H1 (cell line): ENCODE measurements around the gene RREB1. TPM values are rescaled to one million over a fixed set of nuclear protein-coding genes. Genes with fewer than 3 reads are reported as not detected.

ENCODE experiments used
- CTCF ChIA-PET: fragments of 300-600 bp; sonication (Branson Sonifier 250); formaldehyde crosslinking; loops from one replicate; lab custom pipeline; 2021; ENCODE audit not compliant: partially characterized antibody; lab: Charles Lee
- POLR2A ChIA-PET: fragments of 300-600 bp; sonication (Branson Sonifier 250); formaldehyde crosslinking; loops from one replicate; lab custom pipeline; 2021; ENCODE audit warnings: inconsistent platforms; ENCODE audit not compliant: partially characterized antibody; lab: Charles Lee
- DNase-seq, 2 experiments: peaks; one replicate each; pipeline versions ENCODE4 v3.0.0 to v3.0.0-alpha.2; 2010 to 2022; ENCODE audit warnings: low spot score in 2 of 2, low read depth in 1 of 2, mixed read lengths in 1 of 2
- FAIRE-seq: peaks from 2 replicates; lab custom pipeline; 2011; peaks lifted over from hg19 to GRCh38; lab: Jason Lieb, UNC
- H2AFZ ChIP-seq: 2 replicates; pipeline ENCODE4 v1.8.1; 2012; ENCODE audit warnings: low read length, inconsistent platforms
- H2AK5ac ChIP-seq: 2 replicates; pipeline ENCODE4 v1.6.1; 2013; ENCODE audit warnings: low read depth, low read length
- H2BK120ac ChIP-seq: replicated peaks from 2 replicates; pipeline ENCODE3; 2013; ENCODE audit warnings: low read depth, low read length, inconsistent platforms
- H2BK12ac ChIP-seq: 2 replicates; pipeline ENCODE4 v1.6.1; 2013; ENCODE audit warnings: low read depth, low read length
- H2BK15ac ChIP-seq: 2 replicates; pipeline ENCODE4 v1.6.1; 2013; ENCODE audit warnings: low read length
- H2BK20ac ChIP-seq: 2 replicates; pipeline ENCODE4 v1.6.1; 2013; ENCODE audit warnings: low read length
- H2BK5ac ChIP-seq: 2 replicates; pipeline ENCODE4 v1.6.1; 2013; ENCODE audit warnings: low read depth, low read length
- H3K14ac ChIP-seq: 2 replicates; pipeline ENCODE4 v1.6.1; 2013; ENCODE audit warnings: inconsistent platforms; ENCODE audit not compliant: insufficient read length
- H3K18ac ChIP-seq: 2 replicates; pipeline ENCODE4 v1.6.1; 2013; ENCODE audit warnings: low read length; ENCODE audit errors: extremely low read depth
- H3K23ac ChIP-seq: 2 replicates; pipeline ENCODE4 v1.6.1; 2013; ENCODE audit warnings: inconsistent platforms; ENCODE audit not compliant: insufficient read length
- H3K23me2 ChIP-seq: 2 replicates; pipeline ENCODE4 v1.6.1; 2013; ENCODE audit warnings: low read depth, low read length
- H3K27ac ChIP-seq: 2 replicates; pipeline ENCODE4 v1.6.1; 2011; ENCODE audit warnings: low read depth, low read length, inconsistent platforms
- H3K27me3 ChIP-seq, 4 experiments: replicated peaks in 1 of 4; 1 replicate in 1 of 4; 2 replicates in 3 of 4; pipeline versions ENCODE4 v1.6.1 to v1.8.1; 2011 to 2013; ENCODE audit warnings: low read length in 3 of 4, mild to moderate bottlenecking in 3 of 4, inconsistent platforms in 2 of 4, mixed read lengths in 2 of 4, moderate library complexity in 1 of 4; ENCODE audit not compliant: control insufficient read depth in 3 of 4, insufficient read depth in 3 of 4; ENCODE audit errors: extremely low read depth in 1 of 4
- H3K36me3 ChIP-seq, 4 experiments: 2 replicates each; pipeline versions ENCODE4 v1.6.1 to v1.8.1; 2011 to 2013; ENCODE audit warnings: mild to moderate bottlenecking in 4 of 4, low read length in 3 of 4, moderate library complexity in 2 of 4, control low read depth in 1 of 4, inconsistent platforms in 1 of 4; ENCODE audit not compliant: insufficient read depth in 4 of 4, control insufficient read depth in 2 of 4
- H3K4ac ChIP-seq: replicated peaks from 2 replicates; pipeline ENCODE3; 2013; ENCODE audit warnings: low read length, low read depth, mixed read lengths, inconsistent platforms; ENCODE audit not compliant: insufficient read length
- H3K4me1 ChIP-seq, 4 experiments: replicated peaks in 1 of 4; 1 replicate in 1 of 4; 2 replicates in 3 of 4; pipeline versions ENCODE4 v1.6.1 to v1.8.1; 2011 to 2013; ENCODE audit warnings: low read length in 3 of 4, inconsistent platforms in 2 of 4, mixed read lengths in 1 of 4; ENCODE audit not compliant: insufficient read depth in 4 of 4, control insufficient read depth in 3 of 4
- H3K4me2 ChIP-seq, 2 experiments: 2 replicates each; pipeline versions ENCODE4 v1.6.1 to v1.8.1; 2011 to 2013; ENCODE audit warnings: low read depth in 2 of 2, low read length in 2 of 2, control low read depth in 1 of 2, inconsistent platforms in 1 of 2, mild to moderate bottlenecking in 1 of 2; ENCODE audit not compliant: insufficient read depth in 1 of 2
- H3K4me3 ChIP-seq, 4 experiments: fragments of 200-600, 300-600 bp in 1 of 4; sonication (generic), shearing (Covaris generic), sonication (Bioruptor Twin) in 1 of 4; 2 replicates each; pipeline versions ENCODE4 v1.5.1 to v1.8.1; 2011 to 2016; ENCODE audit warnings: low read length in 4 of 4, low read depth in 3 of 4, control low read depth in 2 of 4, inconsistent platforms in 2 of 4, mild to moderate bottlenecking in 2 of 4, mixed read lengths in 1 of 4, moderate library complexity in 1 of 4; ENCODE audit not compliant: insufficient read depth in 2 of 4; ENCODE audit errors: extremely low read depth in 1 of 4
- H3K56ac ChIP-seq: replicated peaks from 2 replicates; pipeline ENCODE3; 2013; ENCODE audit warnings: low read depth, mild to moderate bottlenecking, mixed read lengths, low read length, inconsistent platforms; ENCODE audit not compliant: insufficient read length
- H3K79me1 ChIP-seq: 2 replicates; pipeline ENCODE4 v1.6.1; 2013; ENCODE audit warnings: low read depth, low read length, control low read depth
- H3K79me2 ChIP-seq, 2 experiments: 2 replicates each; pipeline versions ENCODE4 v1.6.1 to v1.8.1; 2012 to 2013; ENCODE audit warnings: low read length in 2 of 2, mild to moderate bottlenecking in 2 of 2, inconsistent platforms in 1 of 2; ENCODE audit not compliant: insufficient read depth in 2 of 2, control insufficient read depth in 1 of 2
- H3K9ac ChIP-seq, 4 experiments: replicated peaks in 1 of 4; 1 replicate in 1 of 4; 2 replicates in 3 of 4; pipeline versions ENCODE4 v1.6.1 to v1.8.1; 2011 to 2013; ENCODE audit warnings: low read depth in 3 of 4, low read length in 3 of 4, control low read depth in 2 of 4, mild to moderate bottlenecking in 2 of 4, moderate library complexity in 2 of 4, inconsistent platforms in 1 of 4; ENCODE audit errors: extremely low read depth in 1 of 4
- H3K9me3 ChIP-seq, 2 experiments: 2 replicates each; pipeline versions ENCODE4 v1.6.1 to v1.8.1; 2012 to 2013; ENCODE audit warnings: mild to moderate bottlenecking in 2 of 2, moderate library complexity in 2 of 2, control low read depth in 1 of 2, inconsistent platforms in 1 of 2, low read depth in 1 of 2, low read length in 1 of 2, mixed read lengths in 1 of 2; ENCODE audit not compliant: insufficient read depth in 2 of 2
- H4K20me1 ChIP-seq, 2 experiments: replicated peaks in 1 of 2; 2 replicates each; pipeline versions ENCODE3 to v1.8.1; 2011 to 2013; ENCODE audit warnings: inconsistent platforms in 2 of 2, low read length in 2 of 2, mild to moderate bottlenecking in 1 of 2; ENCODE audit not compliant: insufficient read depth in 2 of 2, control insufficient read depth in 1 of 2
- H4K5ac ChIP-seq: 2 replicates; pipeline ENCODE4 v1.6.1; 2013; ENCODE audit warnings: low read length, low read depth, mixed read lengths, inconsistent platforms; ENCODE audit not compliant: insufficient read length
- H4K8ac ChIP-seq: 2 replicates; pipeline ENCODE4 v1.8.0; 2013; ENCODE audit warnings: mild to moderate bottlenecking, moderate library complexity, low read length, inconsistent platforms; ENCODE audit not compliant: insufficient read depth; ENCODE audit errors: extremely low read depth
- H4K91ac ChIP-seq: replicated peaks from 2 replicates; pipeline ENCODE3; 2013; ENCODE audit warnings: low read length, mixed read lengths, inconsistent platforms; ENCODE audit not compliant: insufficient read length
- BRCA1 ChIP-seq: IDR thresholded peaks from 2 replicates; pipeline ENCODE4 v1.6.1; 2012; ENCODE audit warnings: low read depth, low read length, improper control_type of control experiment
- CBX8 ChIP-seq: fragments of 300-800, 300-1000 bp; sonication (generic); IDR thresholded peaks from 2 replicates; pipeline ENCODE4 v1.7.1; 2016; ENCODE audit warnings: low read depth, low read length, borderline replicate concordance
- CTBP2 ChIP-seq: IDR thresholded peaks from 2 replicates; pipeline ENCODE4 v1.7.0; 2011; ENCODE audit warnings: borderline replicate concordance, mild to moderate bottlenecking, moderate library complexity, mixed read lengths, low read length; ENCODE audit not compliant: insufficient read depth, insufficient read length
- EP300 ChIP-seq, 2 experiments: IDR thresholded peaks; 1 replicate in 1 of 2; 2 replicates in 1 of 2; pipeline ENCODE4 v1.6.1; 2011 to 2012; ENCODE audit warnings: low read depth in 2 of 2, low read length in 2 of 2, mild to moderate bottlenecking in 2 of 2, borderline replicate concordance in 1 of 2, inconsistent platforms in 1 of 2, moderate library complexity in 1 of 2
- KDM4A ChIP-seq: IDR thresholded peaks from one replicate; pipeline ENCODE4 v1.7.1; 2012; ENCODE audit warnings: low read depth, mild to moderate bottlenecking, moderate library complexity, low read length, inconsistent platforms; ENCODE audit not compliant: severe bottlenecking
- POLR2A ChIP-seq, 2 experiments: IDR thresholded peaks; 1 replicate in 1 of 2; 2 replicates in 1 of 2; pipeline ENCODE4 v1.6.1; 2011; ENCODE audit warnings: low read depth in 2 of 2, low read length in 2 of 2, mild to moderate bottlenecking in 2 of 2; ENCODE audit errors: control extremely low read depth in 1 of 2
- RNF2 ChIP-seq: fragments of 200-900, 300-1000 bp; sonication (generic); IDR thresholded peaks from 2 replicates; pipeline ENCODE4 v1.7.1; 2016; ENCODE audit warnings: borderline replicate concordance, low read depth, mild to moderate bottlenecking, antibody characterized with exemption, low read length; ENCODE audit not compliant: poor library complexity, severe bottlenecking; ENCODE audit errors: missing control alignments
- SIRT6 ChIP-seq: IDR thresholded peaks from one replicate; pipeline ENCODE4 v1.7.1; 2012; ENCODE audit warnings: low read length, inconsistent platforms
- SIX5 ChIP-seq: IDR thresholded peaks from 2 replicates; pipeline ENCODE4 v1.6.1; 2011; ENCODE audit warnings: mild to moderate bottlenecking, low read depth, low read length
- SRF ChIP-seq: IDR thresholded peaks from 2 replicates; pipeline ENCODE4 v1.6.1; 2011; ENCODE audit warnings: mild to moderate bottlenecking, low read depth, low read length, moderate library complexity
- YY1 ChIP-seq: IDR thresholded peaks from 2 replicates; pipeline ENCODE4 v1.6.1; 2011; ENCODE audit warnings: low read depth, mild to moderate bottlenecking, low read length
- WGBS, 2 experiments: shearing (Covaris generic) in 1 of 2; methylation state at CpG; one replicate each; pipeline versions ENCODE4 v1.1.6 to v1.1.7; 2013 to 2015; ENCODE audit warnings: low lambda C conversion rate in 2 of 2, mixed read lengths in 2 of 2, inconsistent platforms in 1 of 2, low coverage in 1 of 2, missing lambda C conversion rate in 1 of 2; ENCODE audit not compliant: insufficient replicate concordance in 2 of 2, insufficient coverage in 1 of 2, insufficient read length in 1 of 2; ENCODE audit errors: extremely low coverage in 1 of 2, missing lambda C conversion rate in 1 of 2; 5-methylcytosine and 5-hydroxymethylcytosine counted together
- polyA plus RNA-seq, 7 experiments: library from polyadenylated mRNA; depleted of rRNA in 3 of 7; stranded (reverse) in 5 of 7; unstranded in 2 of 7; fragments of >200 nt in 5 of 7; fragments of 200-250 nt in 2 of 7; gene quantifications; 1 replicate in 5 of 7; 2 replicates in 1 of 7; 4 replicates in 1 of 7; pipeline versions ENCODE4 v1.2.1 to v1.2.3, GENCODE V29; 2011 to 2013; ENCODE audit warnings: missing spikeins in 2 of 7, mixed read lengths in 2 of 7
- total RNA-seq: library from RNA; stranded (reverse); fragmentation: NEBNext Ultra II Directional; extraction: Animal tissue kit (Norgen Biotek cat#: 25700); gene quantifications from 2 replicates; pipeline ENCODE4 v1.2.1, GENCODE V29; 2021
- TF ChIP-seq, protein P1 (sequence below): IDR thresholded peaks from 2 replicates; pipeline ENCODE4 v1.6.1; 2012; ENCODE audit warnings: low read length, inconsistent platforms

The RREB1 gene
- total and polyA plus RNA-seq, 2 of the 8 experiments (the other 6 are each of a cell fraction or from before 2014, with no cell fraction given) = 3.9 to 34.7 TPM

- no peak overlapping the region for H2AFZ ChIP-seq
- H2BK5ac ChIP-seq = no peak overlapping the region
- ChIA-PET CTCF (interaction anchor here (1.0 to 1.1 kb wide), 2 partner anchors 18 to 19 kb away, joined by 3 read pairs; no protein-coding TSS in a partner anchor), POLR2A (no interaction called here)
- peaks cover 2% of the 10 kb centered on the region; the same call in 1 of the 2 replicates for H3K79me1 ChIP-seq
- no peaks in the 10 kb centered on the region for H3K4me1 ChIP-seq
- no peak overlapping the region for H2BK120ac ChIP-seq
- H3K14ac ChIP-seq = no peak overlapping the region
- H3K9ac ChIP-seq = no peak overlapping the region
- H3K79me2 ChIP-seq = no peaks in the 10 kb centered on the region; a peak in 1 of 4 replicates
- H4K91ac ChIP-seq = no peak overlapping the region
- no peak overlapping the region for H3K4me2 ChIP-seq
- no peak overlapping the region for H2BK12ac ChIP-seq
- no peak overlapping the region for H3K27ac ChIP-seq
- no peak overlapping the region for H3K4me3 ChIP-seq
- H2BK20ac ChIP-seq = no peak overlapping the region
- H2AK5ac ChIP-seq = no peak overlapping the region
- DNase-seq (no peak), FAIRE-seq (no peak)
- H3K23me2 ChIP-seq = no peaks in the 10 kb centered on the region
- no peak overlapping the region for H3K56ac ChIP-seq
- 100% methylated on average over 1 of the region's 1 CpG; no CpG with 5 or more reads in 1 of the 2 experiments for WGBS, 2 experiments
- no peaks in the 10 kb centered on the region for H4K20me1 ChIP-seq
- no peak overlapping the region for H4K8ac ChIP-seq
- no peak overlapping the region for H3K4ac ChIP-seq
- H3K18ac ChIP-seq = no peak overlapping the region
- H3K23ac ChIP-seq = no peak overlapping the region
- peaks cover 0 to 20% (median 6%) of the 10 kb centered on the region in 4 experiments; a peak in 6 of 8 replicates for H3K36me3 ChIP-seq
- H3K9me3 ChIP-seq = no peaks in the 10 kb centered on the region
- no peaks in the 10 kb centered on the region for H3K27me3 ChIP-seq
- no peak overlapping the region for H2BK15ac ChIP-seq
- no peak overlapping the region for H4K5ac ChIP-seq
- TF ChIP-seq CBX8 = no peak
- TF ChIP-seq KDM4A = no peak
- TF ChIP-seq YY1 = no peak
- TF ChIP-seq BRCA1 = no peak
- TF ChIP-seq SIRT6 = no peak
- no peak for TF ChIP-seq EP300 (IDR thresholded peaks at IDR 0.05; ENCODE audit: borderline replicate concordance in 1 of 2, low read depth in 2 of 2, low read length in 2 of 2)
- no peak for TF ChIP-seq RNF2
- no peak for TF ChIP-seq SRF
- TF ChIP-seq, protein P1, sequence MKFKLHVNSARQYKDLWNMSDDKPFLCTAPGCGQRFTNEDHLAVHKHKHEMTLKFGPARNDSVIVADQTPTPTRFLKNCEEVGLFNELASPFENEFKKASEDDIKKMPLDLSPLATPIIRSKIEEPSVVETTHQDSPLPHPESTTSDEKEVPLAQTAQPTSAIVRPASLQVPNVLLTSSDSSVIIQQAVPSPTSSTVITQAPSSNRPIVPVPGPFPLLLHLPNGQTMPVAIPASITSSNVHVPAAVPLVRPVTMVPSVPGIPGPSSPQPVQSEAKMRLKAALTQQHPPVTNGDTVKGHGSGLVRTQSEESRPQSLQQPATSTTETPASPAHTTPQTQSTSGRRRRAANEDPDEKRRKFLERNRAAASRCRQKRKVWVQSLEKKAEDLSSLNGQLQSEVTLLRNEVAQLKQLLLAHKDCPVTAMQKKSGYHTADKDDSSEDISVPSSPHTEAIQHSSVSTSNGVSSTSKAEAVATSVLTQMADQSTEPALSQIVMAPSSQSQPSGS = no peak
- TF ChIP-seq CTBP2 = no peak
- no peak for TF ChIP-seq SIX5
- TF ChIP-seq POLR2A (IDR thresholded peaks at IDR 0.05; ENCODE audit: control extremely low read depth in 1 of 2, low read depth in 2 of 2, low read length in 2 of 2) = no peak
Observed at GRCh38 chr6:7184502-7184901, 76.7 kb downstream of the RREB1 start.
